ENCODE data around the gene HLF. TPM values are rescaled to one million over a fixed set of nuclear protein-coding genes. Genes with fewer than 3 reads are reported as not detected.

Gene HLF
- total RNA-seq, 1 experiment from 2014 or later: 3.2 TPM

DNA sequence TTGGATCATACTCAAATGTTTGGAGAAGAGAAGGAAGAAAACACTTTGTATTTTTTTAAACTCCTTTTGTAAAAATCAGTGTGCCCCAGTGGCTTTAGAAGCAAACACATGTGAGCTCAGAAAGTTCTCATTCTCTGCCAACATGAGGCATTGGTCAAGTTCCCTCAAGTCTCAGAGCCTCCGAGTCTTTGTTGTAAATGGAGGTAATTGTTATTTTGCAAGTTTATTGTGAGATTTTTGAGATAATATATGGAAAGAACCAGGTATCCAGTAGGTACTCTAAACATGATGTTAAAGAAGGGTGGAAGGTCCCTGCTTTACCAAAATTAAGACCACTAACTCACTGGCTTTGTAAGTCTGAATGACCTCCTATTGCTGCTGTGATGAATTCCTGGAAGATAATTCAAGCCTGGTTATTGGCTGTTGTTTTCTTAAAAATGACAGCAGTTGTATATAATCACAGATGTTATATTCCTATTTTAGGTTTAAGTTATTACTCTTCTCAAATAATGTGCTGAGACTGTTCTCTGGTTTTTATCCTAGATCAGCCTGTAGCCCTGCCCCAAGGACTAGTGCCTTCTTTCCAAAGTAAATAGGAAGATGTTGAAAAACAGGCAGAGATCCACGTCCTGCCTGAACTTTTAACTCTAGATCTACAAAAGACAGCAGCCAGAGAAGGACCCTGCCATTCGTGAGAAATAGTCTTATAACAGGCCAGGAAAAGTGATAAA lies 2.4 kb downstream of the HLF start:
- Histone ChIP-seq H3K9me3 (ENCODE audit: low read depth, low read length, poor library complexity, severe bottlenecking) (no peaks in the 10 kb centered on the region), H3K27ac (ENCODE audit: low read depth, low read length, poor library complexity, severe bottlenecking) (no peak overlapping the region), H3K27me3 (replicated peaks; ENCODE audit: insufficient read depth, low read depth, low read length, poor library complexity) (no peaks in the 10 kb centered on the region), H3K36me3 (ENCODE audit: insufficient read depth, low read length, poor library complexity, severe bottlenecking) (no peaks in the 10 kb centered on the region), H3K4me1 (ENCODE audit: insufficient read depth, low read length, poor library complexity, severe bottlenecking) (peaks cover 9% of the 10 kb centered on the region), H3K4me3 (ENCODE audit: low read depth, low read length, poor library complexity, severe bottlenecking) (no peak overlapping the region)
- intact Hi-C loops (cut with micrococcal nuclease; ENCODE audit: unreplicated experiment): no loop called here
- CTCF ChIA-PET: no interaction called here
- POLR2A ChIA-PET (ENCODE audit: low non-redundant PET): interaction anchor here (0.6 kb wide), 1 partner anchor 59 kb away, joined by 5 read pairs; no protein-coding TSS in a partner anchor
- no peak for DNase-seq (ENCODE audit: low spot score)
- BruUV-seq (replicated peaks): no TSS peak
- no peak for TF ChIP-seq EZH2 (IDR thresholded peaks at IDR 0.05; ENCODE audit: borderline replicate concordance, low read depth, low read length, poor library complexity, severe bottlenecking)
- TF ChIP-seq, protein P1, sequence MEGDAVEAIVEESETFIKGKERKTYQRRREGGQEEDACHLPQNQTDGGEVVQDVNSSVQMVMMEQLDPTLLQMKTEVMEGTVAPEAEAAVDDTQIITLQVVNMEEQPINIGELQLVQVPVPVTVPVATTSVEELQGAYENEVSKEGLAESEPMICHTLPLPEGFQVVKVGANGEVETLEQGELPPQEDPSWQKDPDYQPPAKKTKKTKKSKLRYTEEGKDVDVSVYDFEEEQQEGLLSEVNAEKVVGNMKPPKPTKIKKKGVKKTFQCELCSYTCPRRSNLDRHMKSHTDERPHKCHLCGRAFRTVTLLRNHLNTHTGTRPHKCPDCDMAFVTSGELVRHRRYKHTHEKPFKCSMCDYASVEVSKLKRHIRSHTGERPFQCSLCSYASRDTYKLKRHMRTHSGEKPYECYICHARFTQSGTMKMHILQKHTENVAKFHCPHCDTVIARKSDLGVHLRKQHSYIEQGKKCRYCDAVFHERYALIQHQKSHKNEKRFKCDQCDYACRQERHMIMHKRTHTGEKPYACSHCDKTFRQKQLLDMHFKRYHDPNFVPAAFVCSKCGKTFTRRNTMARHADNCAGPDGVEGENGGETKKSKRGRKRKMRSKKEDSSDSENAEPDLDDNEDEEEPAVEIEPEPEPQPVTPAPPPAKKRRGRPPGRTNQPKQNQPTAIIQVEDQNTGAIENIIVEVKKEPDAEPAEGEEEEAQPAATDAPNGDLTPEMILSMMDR (conservative IDR thresholded peaks at IDR 0.05; ENCODE audit: low read depth, low read length): no peak

DNA sequence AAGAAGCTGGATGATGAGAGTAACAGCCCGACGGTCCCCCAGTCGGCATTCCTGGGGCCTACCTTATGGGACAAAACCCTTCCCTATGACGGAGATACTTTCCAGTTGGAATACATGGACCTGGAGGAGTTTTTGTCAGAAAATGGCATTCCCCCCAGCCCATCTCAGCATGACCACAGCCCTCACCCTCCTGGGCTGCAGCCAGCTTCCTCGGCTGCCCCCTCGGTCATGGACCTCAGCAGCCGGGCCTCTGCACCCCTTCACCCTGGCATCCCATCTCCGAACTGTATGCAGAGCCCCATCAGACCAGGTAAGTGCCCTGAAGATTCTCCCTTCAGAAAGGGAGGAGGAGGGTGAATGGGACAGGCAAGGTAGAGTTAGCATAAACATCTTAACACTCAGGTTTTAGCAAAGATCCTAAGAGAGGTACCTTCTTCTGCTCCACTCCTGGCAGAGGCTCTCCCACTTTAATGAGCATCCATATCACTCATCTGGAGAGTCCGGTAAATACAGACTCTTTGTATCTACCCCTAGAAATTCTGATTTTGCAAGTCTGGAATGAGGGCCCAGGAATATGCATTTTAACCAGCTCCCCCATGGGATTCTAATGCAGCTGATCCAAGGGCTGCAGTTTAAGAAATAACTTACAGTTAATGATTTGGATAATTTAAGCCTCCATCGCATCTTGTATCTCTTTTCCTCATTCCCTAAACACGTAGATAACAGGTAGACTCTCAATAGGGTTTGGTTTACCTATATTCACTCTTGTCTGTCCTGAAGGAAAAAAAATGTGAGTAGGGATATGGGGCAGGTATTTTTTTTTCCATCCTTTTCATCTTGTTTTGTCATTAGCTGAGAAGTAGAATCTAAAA lies 3.3 kb downstream of the HLF start:
- no peaks in the 10 kb centered on the region for H3K9me3 ChIP-seq (ENCODE audit: low read depth, low read length, poor library complexity, severe bottlenecking)
- H3K4me1 ChIP-seq (ENCODE audit: insufficient read depth, low read length, poor library complexity, severe bottlenecking): peaks cover 9% of the 10 kb centered on the region
- no peak overlapping the region for H3K4me3 ChIP-seq (ENCODE audit: low read depth, low read length, poor library complexity, severe bottlenecking)
- no peaks in the 10 kb centered on the region for H3K27me3 ChIP-seq (replicated peaks; ENCODE audit: insufficient read depth, low read depth, low read length, poor library complexity)
- no peak overlapping the region for H3K27ac ChIP-seq (ENCODE audit: low read depth, low read length, poor library complexity, severe bottlenecking)
- CTCF ChIA-PET: no interaction called here
- BruUV-seq (replicated peaks): no TSS peak
- no peaks in the 10 kb centered on the region for H3K36me3 ChIP-seq (ENCODE audit: insufficient read depth, low read length, poor library complexity, severe bottlenecking)
- TF ChIP-seq, protein P1 (conservative IDR thresholded peaks at IDR 0.05; ENCODE audit: low read depth, low read length): no peak
- no peak for TF ChIP-seq EZH2 (IDR thresholded peaks at IDR 0.05; ENCODE audit: borderline replicate concordance, low read depth, low read length, poor library complexity, severe bottlenecking)
- intact Hi-C loops (cut with micrococcal nuclease; ENCODE audit: unreplicated experiment): no loop called here
- no peak for DNase-seq (ENCODE audit: low spot score)
- POLR2A ChIA-PET (ENCODE audit: low non-redundant PET): interaction anchor here (0.6 kb wide), 1 partner anchor 60 kb away, joined by 5 read pairs; no protein-coding TSS in a partner anchor

DNA sequence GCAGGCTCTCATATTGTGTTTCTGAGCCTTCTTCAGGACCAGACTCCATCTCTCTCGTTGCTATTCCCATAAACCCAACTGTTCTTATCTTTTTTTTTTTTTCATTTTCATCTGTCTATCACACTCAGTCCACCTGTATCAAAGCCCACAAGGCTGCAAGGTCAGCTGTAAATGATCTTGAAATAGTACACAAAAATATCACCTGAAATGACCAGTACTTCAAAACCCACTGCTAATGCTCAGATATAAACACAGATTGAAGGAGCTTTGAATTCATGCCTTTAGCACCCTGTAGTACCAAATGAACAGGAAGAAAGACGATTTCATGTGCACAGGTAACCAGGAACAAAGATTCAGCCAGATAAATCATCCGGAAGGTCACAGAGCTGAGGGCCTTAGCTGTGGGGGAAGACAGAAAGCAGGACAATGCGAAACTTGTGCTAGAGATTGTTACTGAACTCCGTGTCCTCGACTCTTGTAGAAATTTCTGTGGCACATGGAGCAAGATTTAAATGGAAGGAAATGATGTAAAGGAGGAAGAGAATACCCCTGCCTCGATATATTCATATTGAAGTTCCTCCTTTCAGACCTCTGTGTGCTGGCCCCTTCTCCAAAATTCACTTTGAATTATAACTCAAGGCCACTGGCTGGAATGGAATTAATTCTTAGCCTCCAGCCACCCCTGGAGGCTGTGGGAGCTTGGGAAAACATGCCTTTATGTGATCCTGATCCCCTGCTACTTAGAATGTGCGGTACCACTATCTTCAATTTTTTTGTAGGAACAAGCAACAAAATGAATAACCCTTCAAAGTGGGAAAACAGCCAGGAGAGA lies 4.1 kb downstream of the HLF start:
- intact Hi-C loops (cut with micrococcal nuclease; ENCODE audit: unreplicated experiment): no loop called here
- Histone ChIP-seq H3K27me3 (replicated peaks; ENCODE audit: insufficient read depth, low read depth, low read length, poor library complexity) (no peaks in the 10 kb centered on the region), H3K27ac (ENCODE audit: low read depth, low read length, poor library complexity, severe bottlenecking) (no peak overlapping the region), H3K36me3 (ENCODE audit: insufficient read depth, low read length, poor library complexity, severe bottlenecking) (no peaks in the 10 kb centered on the region), H3K4me3 (ENCODE audit: low read depth, low read length, poor library complexity, severe bottlenecking) (no peak overlapping the region), H3K9me3 (ENCODE audit: low read depth, low read length, poor library complexity, severe bottlenecking) (no peaks in the 10 kb centered on the region), H3K4me1 (ENCODE audit: insufficient read depth, low read length, poor library complexity, severe bottlenecking) (peaks cover 15% of the 10 kb centered on the region)
- TF ChIP-seq EZH2 (IDR thresholded peaks at IDR 0.05; ENCODE audit: borderline replicate concordance, low read depth, low read length, poor library complexity, severe bottlenecking): no peak
- TF ChIP-seq, protein P1 (conservative IDR thresholded peaks at IDR 0.05; ENCODE audit: low read depth, low read length): no peak
- DNase-seq (ENCODE audit: low spot score): no peak
- ChIA-PET CTCF (no interaction called here), POLR2A (ENCODE audit: low non-redundant PET) (no interaction called here)
- BruUV-seq (replicated peaks): no TSS peak

Measured in A673 (cell line).